ENCODE results near the gene AMBP.

AMBP gene

DNA sequence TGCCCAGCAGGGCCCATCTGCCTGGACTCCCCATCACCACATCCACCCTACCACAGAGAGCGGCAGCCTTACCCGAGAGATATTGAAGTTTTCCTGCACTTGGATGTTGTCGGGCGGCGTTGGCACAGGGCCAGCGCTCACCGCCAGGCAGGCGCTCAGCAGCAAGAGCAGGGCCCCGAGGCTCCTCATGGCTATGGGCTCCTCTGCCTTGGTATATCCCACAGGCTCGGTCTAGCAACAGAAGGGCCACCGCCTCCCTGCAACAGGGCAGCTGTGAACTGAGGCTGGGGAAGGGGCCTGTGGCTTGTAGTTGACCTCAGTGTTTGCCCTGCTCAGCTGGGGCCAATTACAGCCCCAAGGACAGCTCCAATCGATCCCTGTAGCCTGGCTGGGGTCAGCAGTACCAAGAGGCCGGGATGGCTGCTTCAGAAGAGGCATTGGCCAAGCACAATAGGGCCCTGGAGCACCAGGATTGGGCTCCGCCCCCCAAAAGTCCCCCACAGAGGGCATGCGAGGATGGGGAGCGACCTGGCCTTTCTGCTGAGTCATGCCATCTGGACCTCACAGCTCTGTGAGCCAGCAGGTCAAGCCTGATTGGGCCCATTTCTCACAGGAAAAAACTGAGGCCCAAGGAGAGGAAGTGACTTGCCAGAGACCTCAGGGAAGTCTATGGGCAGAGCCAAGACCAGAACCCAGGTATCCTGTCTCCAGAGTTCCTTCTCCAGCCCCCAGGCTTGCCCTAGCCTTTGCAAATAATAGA, at the start of gene AMBP:
Gene AMBP (minus strand): TSS at position 280 of the 760 bp plus-strand sequence. CDS start 91 bp downstream, at position 189.
- no peak within 1 kb of the TSS for H2AFZ ChIP-seq (ENCODE audit: low read length)
- no peaks in the 10 kb centered on the region for H3K4me1 ChIP-seq (ENCODE audit: insufficient read depth, low read length, poor library complexity, severe bottlenecking)
- no peaks in the 10 kb centered on the region for H4K20me1 ChIP-seq (ENCODE audit: insufficient read depth, low read length, poor library complexity, severe bottlenecking)
- H3K27me3 ChIP-seq (ENCODE audit: insufficient read depth, low read length, poor library complexity, severe bottlenecking), result no peaks in the 10 kb centered on the region
- H3F3A ChIP-seq (ENCODE audit: low read depth), result no peaks in the 10 kb centered on the region
- no peaks in the 10 kb centered on the region for H3K36me3 ChIP-seq (ENCODE audit: insufficient read depth, low read length)
- TF ChIP-seq, protein P1, sequence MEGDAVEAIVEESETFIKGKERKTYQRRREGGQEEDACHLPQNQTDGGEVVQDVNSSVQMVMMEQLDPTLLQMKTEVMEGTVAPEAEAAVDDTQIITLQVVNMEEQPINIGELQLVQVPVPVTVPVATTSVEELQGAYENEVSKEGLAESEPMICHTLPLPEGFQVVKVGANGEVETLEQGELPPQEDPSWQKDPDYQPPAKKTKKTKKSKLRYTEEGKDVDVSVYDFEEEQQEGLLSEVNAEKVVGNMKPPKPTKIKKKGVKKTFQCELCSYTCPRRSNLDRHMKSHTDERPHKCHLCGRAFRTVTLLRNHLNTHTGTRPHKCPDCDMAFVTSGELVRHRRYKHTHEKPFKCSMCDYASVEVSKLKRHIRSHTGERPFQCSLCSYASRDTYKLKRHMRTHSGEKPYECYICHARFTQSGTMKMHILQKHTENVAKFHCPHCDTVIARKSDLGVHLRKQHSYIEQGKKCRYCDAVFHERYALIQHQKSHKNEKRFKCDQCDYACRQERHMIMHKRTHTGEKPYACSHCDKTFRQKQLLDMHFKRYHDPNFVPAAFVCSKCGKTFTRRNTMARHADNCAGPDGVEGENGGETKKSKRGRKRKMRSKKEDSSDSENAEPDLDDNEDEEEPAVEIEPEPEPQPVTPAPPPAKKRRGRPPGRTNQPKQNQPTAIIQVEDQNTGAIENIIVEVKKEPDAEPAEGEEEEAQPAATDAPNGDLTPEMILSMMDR (conservative IDR thresholded peaks at IDR 0.05; ENCODE audit: low read length), result no peak
- no peak for TF ChIP-seq EZH2phosphoT487 (IDR thresholded peaks at IDR 0.05; ENCODE audit: borderline replicate concordance)
- no peaks in the 10 kb centered on the region for H3K79me2 ChIP-seq (ENCODE audit: insufficient read depth, low read length)
- H3K9me2 ChIP-seq (replicated peaks; ENCODE audit: low read depth, low read length), result no peaks in the 10 kb centered on the region
- no peak within 1 kb of the TSS for H3K9ac ChIP-seq (ENCODE audit: low read depth, low read length, poor library complexity, severe bottlenecking)
- H3K9me3 ChIP-seq (ENCODE audit: insufficient read depth, low read depth, low read length), result no peaks in the 10 kb centered on the region
- no peak within 1 kb of the TSS for H3K4me2 ChIP-seq (ENCODE audit: low read depth, low read length, poor library complexity, severe bottlenecking)
- H3K4me3 ChIP-seq (ENCODE audit: low read length, poor library complexity, severe bottlenecking), result no peak within 1 kb of the TSS

GRCh38 chr9:114126247-114127060, 48.4 kb upstream of the AMBP start:
- no peaks in the 10 kb centered on the region for H3K9me2 ChIP-seq (replicated peaks; ENCODE audit: low read depth, low read length)
- H4K20me1 ChIP-seq (ENCODE audit: insufficient read depth, low read length, poor library complexity, severe bottlenecking), result no peaks in the 10 kb centered on the region
- H3K36me3 ChIP-seq (ENCODE audit: insufficient read depth, low read length), result no peaks in the 10 kb centered on the region
- H3K79me2 ChIP-seq (ENCODE audit: insufficient read depth, low read length), result no peaks in the 10 kb centered on the region
- H3F3A ChIP-seq (ENCODE audit: low read depth), result no peaks in the 10 kb centered on the region
- H3K4me1 ChIP-seq (ENCODE audit: insufficient read depth, low read length, poor library complexity, severe bottlenecking), result no peaks in the 10 kb centered on the region
- H3K4me2 ChIP-seq (ENCODE audit: low read depth, low read length, poor library complexity, severe bottlenecking), result no peak overlapping the region
- no peak for TF ChIP-seq EZH2phosphoT487 (IDR thresholded peaks at IDR 0.05; ENCODE audit: borderline replicate concordance)
- TF ChIP-seq, protein P1 (conservative IDR thresholded peaks at IDR 0.05; ENCODE audit: low read length), result no peak
- H3K9ac ChIP-seq (ENCODE audit: low read depth, low read length, poor library complexity, severe bottlenecking), result no peak overlapping the region
- H3K27me3 ChIP-seq (ENCODE audit: insufficient read depth, low read length, poor library complexity, severe bottlenecking), result no peaks in the 10 kb centered on the region
- no peak overlapping the region for H3K4me3 ChIP-seq (ENCODE audit: low read length, poor library complexity, severe bottlenecking)
- no peaks in the 10 kb centered on the region for H3K9me3 ChIP-seq (ENCODE audit: insufficient read depth, low read depth, low read length)
- H2AFZ ChIP-seq (ENCODE audit: low read length), result no peak overlapping the region

DNA sequence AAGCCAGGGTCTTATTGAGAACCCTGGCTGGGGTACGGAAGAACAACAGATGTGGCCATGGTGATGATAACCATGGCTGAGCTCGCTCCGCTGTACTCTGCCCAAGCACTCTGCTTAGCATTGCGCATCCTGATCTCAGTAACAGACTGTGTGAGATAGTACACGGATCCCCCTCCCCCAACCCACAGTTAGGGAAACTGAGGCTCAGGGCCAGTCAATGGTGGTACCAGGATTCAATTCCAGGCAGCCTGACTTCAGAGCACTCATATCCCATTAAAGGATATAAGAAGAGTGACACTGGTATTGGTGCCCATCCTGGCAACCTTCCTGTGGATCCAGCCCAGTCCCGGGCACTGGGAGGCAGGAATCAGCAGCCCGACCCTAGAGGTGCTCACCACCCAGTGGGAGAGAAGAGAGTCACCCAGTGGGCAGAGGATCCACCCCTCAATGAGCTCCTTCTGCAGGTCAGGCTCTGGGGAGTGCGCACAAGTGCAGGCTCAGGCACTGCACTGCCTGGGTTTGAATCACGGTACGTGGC, 47.4 kb upstream of the AMBP start:
- Histone ChIP-seq H3K9ac (ENCODE audit: low read depth, low read length, poor library complexity, severe bottlenecking) (no peak overlapping the region), H2AFZ (ENCODE audit: low read length) (no peak overlapping the region), H3K4me1 (ENCODE audit: insufficient read depth, low read length, poor library complexity, severe bottlenecking) (no peaks in the 10 kb centered on the region), H3K36me3 (ENCODE audit: insufficient read depth, low read length) (no peaks in the 10 kb centered on the region), H4K20me1 (ENCODE audit: insufficient read depth, low read length, poor library complexity, severe bottlenecking) (no peaks in the 10 kb centered on the region), H3K4me2 (ENCODE audit: low read depth, low read length, poor library complexity, severe bottlenecking) (no peak overlapping the region), H3K4me3 (ENCODE audit: low read length, poor library complexity, severe bottlenecking) (no peak overlapping the region), H3F3A (ENCODE audit: low read depth) (no peaks in the 10 kb centered on the region), H3K27me3 (ENCODE audit: insufficient read depth, low read length, poor library complexity, severe bottlenecking) (no peaks in the 10 kb centered on the region), H3K9me2 (replicated peaks; ENCODE audit: low read depth, low read length) (no peaks in the 10 kb centered on the region), H3K9me3 (ENCODE audit: insufficient read depth, low read depth, low read length) (no peaks in the 10 kb centered on the region), H3K79me2 (ENCODE audit: insufficient read depth, low read length) (no peaks in the 10 kb centered on the region)
- TF ChIP-seq, protein P1 (conservative IDR thresholded peaks at IDR 0.05; ENCODE audit: low read length), result no peak
- no peak for TF ChIP-seq EZH2phosphoT487 (IDR thresholded peaks at IDR 0.05; ENCODE audit: borderline replicate concordance)
